NCI-H1092 treated with DMSO at 0.1 percent for 48 hours (cell line): ENCODE results near the gene CCM2.

Experiments used
- DNase-seq: peaks from one replicate; lab custom pipeline; 2025; lab: John Stamatoyannopoulos, UW

Gene CCM2

GRCh38 chr7:44969049-44969700, 30.8 kb upstream of the CCM2 start:
- DNase-seq = no peak

- DNase-seq = no peak
Observed at GRCh38 chr7:44969701-44970522, 30.1 kb upstream of the CCM2 start.

GRCh38 chr7:44970523-44971051, 29.4 kb upstream of the CCM2 start:
- DNase-seq = no peak

GRCh38 chr7:44971188-44971901, 28.7 kb upstream of the CCM2 start:
- no peak for DNase-seq

- DNase-seq = peak; percentile 42
Observed at GRCh38 chr7:44971902-44972441, 28.0 kb upstream of the CCM2 start.

GRCh38 chr7:44972562-44972961, 27.4 kb upstream of the CCM2 start:
- no peak for DNase-seq

GRCh38 chr7:44973610-44974401, 26.2 kb upstream of the CCM2 start:
- peak; percentile 11 for DNase-seq

- DNase-seq = peak; percentile 28
Observed at GRCh38 chr7:44974549-44974948, 25.5 kb upstream of the CCM2 start.

- no peak for DNase-seq
Observed at GRCh38 chr7:44975331-44976039, 24.5 kb upstream of the CCM2 start.

GRCh38 chr7:44976040-44976745, 23.8 kb upstream of the CCM2 start:
- DNase-seq = no peak

- DNase-seq = no peak
Observed at GRCh38 chr7:44976746-44977196, 23.2 kb upstream of the CCM2 start.

GRCh38 chr7:44977304-44977958, 22.6 kb upstream of the CCM2 start:
- DNase-seq = no peak

- peak; percentile 83 for DNase-seq
Observed at GRCh38 chr7:44977959-44978335, 22.1 kb upstream of the CCM2 start.

GRCh38 chr7:44978511-44979366, 21.3 kb upstream of the CCM2 start, which contains the start of gene MYO1G:
Gene MYO1G, minus strand, starts transcription at chr7:44979015. Its CDS starts 54 bp downstream, at chr7:44978961.
- DNase-seq = no peak

GRCh38 chr7:44979481-44980392, 20.3 kb upstream of the CCM2 start:
- no peak for DNase-seq

GRCh38 chr7:44980393-44981034, 19.5 kb upstream of the CCM2 start:
- no peak for DNase-seq
